Neural progenitor cell (in vitro differentiated cells): ENCODE results near the gene SSNA1.

Experiments
- CTCF ChIP-seq: fragments of 200-600 bp; sonication (generic); IDR thresholded peaks from 2 replicates; pipeline ENCODE4 v1.5.1; 2017; ENCODE audit warnings: antibody characterized with exemption, mild to moderate bottlenecking
- EZH2 ChIP-seq: fragments of 200-600 bp; sonication (generic); IDR thresholded peaks from 2 replicates; pipeline ENCODE4 v1.6.1; 2017; ENCODE audit warnings: antibody characterized with exemption, mild to moderate bottlenecking, moderate library complexity

- no peak for TF ChIP-seq CTCF
- no peak for TF ChIP-seq EZH2
These were observed 18.1 kb downstream of the SSNA1 start for GRCh38 chr9:137206602-137207001.
